Trophoblast cell (in vitro differentiated cells and primary cell): ENCODE results near the gene OPRM1.

ENCODE experiments used
- DNase-seq, 2 donors: peaks; one replicate each; pipeline ENCODE4 v3.0.0-alpha.2; 2016
- H2AFZ ChIP-seq: 2 replicates; pipeline ENCODE4 v1.6.1; 2013; ENCODE audit warnings: low read length, moderate library complexity, mild to moderate bottlenecking; ENCODE audit not compliant: insufficient read depth, poor library complexity
- H2AK5ac ChIP-seq: 2 replicates; pipeline ENCODE4 v1.6.1; 2013; ENCODE audit warnings: mild to moderate bottlenecking, low read length
- H2BK120ac ChIP-seq: 2 replicates; pipeline ENCODE4 v1.6.1; 2013; ENCODE audit warnings: low read length, mild to moderate bottlenecking, moderate library complexity; ENCODE audit not compliant: insufficient read depth, poor library complexity
- H2BK12ac ChIP-seq: 2 replicates; pipeline ENCODE4 v1.6.1; 2013; ENCODE audit warnings: mild to moderate bottlenecking, low read length, moderate library complexity
- H2BK5ac ChIP-seq: 2 replicates; pipeline ENCODE4 v1.6.1; 2013; ENCODE audit warnings: low read length, low read depth, moderate library complexity, mild to moderate bottlenecking; ENCODE audit not compliant: poor library complexity
- H3K14ac ChIP-seq: 2 replicates; pipeline ENCODE4 v1.6.1; 2013; ENCODE audit warnings: mild to moderate bottlenecking, low read length
- H3K18ac ChIP-seq: 2 replicates; pipeline ENCODE4 v1.6.1; 2013; ENCODE audit warnings: mild to moderate bottlenecking, low read length
- H3K23ac ChIP-seq: 2 replicates; pipeline ENCODE4 v1.6.1; 2013; ENCODE audit warnings: low read length
- H3K27ac ChIP-seq: 2 replicates; pipeline ENCODE4 v1.5.1; 2013; ENCODE audit warnings: low read depth, mild to moderate bottlenecking, inconsistent platforms, low read length, moderate library complexity
- H3K27me3 ChIP-seq: 2 replicates; pipeline ENCODE4 v1.6.1; 2013; ENCODE audit warnings: inconsistent platforms, mild to moderate bottlenecking, low read length, moderate library complexity; ENCODE audit not compliant: insufficient read depth
- H3K36me3 ChIP-seq, 2 experiments: 1 replicate in 1 of 2; 2 replicates in 1 of 2; pipeline ENCODE4 v1.6.1; 2013; ENCODE audit warnings: low read length in 2 of 2, mild to moderate bottlenecking in 2 of 2, moderate library complexity in 1 of 2; ENCODE audit not compliant: insufficient read depth in 2 of 2, control insufficient read depth in 1 of 2
- H3K4ac ChIP-seq: 2 replicates; pipeline ENCODE4 v1.6.1; 2013; ENCODE audit warnings: low read depth, mild to moderate bottlenecking, low read length, moderate library complexity
- H3K4me1 ChIP-seq, 2 experiments: 1 replicate in 1 of 2; 2 replicates in 1 of 2; pipeline ENCODE4 v1.6.1; 2013; ENCODE audit warnings: low read length in 2 of 2, mild to moderate bottlenecking in 2 of 2, moderate library complexity in 1 of 2; ENCODE audit not compliant: insufficient read depth in 2 of 2, control insufficient read depth in 1 of 2
- H3K4me2 ChIP-seq: 2 replicates; pipeline ENCODE4 v1.6.1; 2013; ENCODE audit warnings: inconsistent platforms, mild to moderate bottlenecking, low read length, moderate library complexity
- H3K4me3 ChIP-seq: 2 replicates; pipeline ENCODE4 v1.5.1; 2013; ENCODE audit warnings: mild to moderate bottlenecking, low read depth, low read length, inconsistent platforms
- H3K79me1 ChIP-seq: one replicate; pipeline ENCODE4 v1.6.1; 2013; ENCODE audit warnings: low read length
- H3K79me2 ChIP-seq: 2 replicates; pipeline ENCODE4 v1.6.1; 2013; ENCODE audit warnings: low read length, mild to moderate bottlenecking; ENCODE audit not compliant: control insufficient read depth, insufficient read depth, poor library complexity
- H3K9ac ChIP-seq: 2 replicates; pipeline ENCODE4 v1.6.1; 2013; ENCODE audit warnings: mild to moderate bottlenecking, low read length
- H3K9me3 ChIP-seq: 2 replicates; pipeline ENCODE4 v1.6.1; 2013; ENCODE audit warnings: low read depth, mild to moderate bottlenecking, control low read depth, inconsistent platforms, low read length; ENCODE audit not compliant: insufficient read depth
- H4K12ac ChIP-seq: 2 replicates; pipeline ENCODE4 v1.6.1; 2013; ENCODE audit warnings: low read depth, mild to moderate bottlenecking, low read length, moderate library complexity
- H4K8ac ChIP-seq: 2 replicates; pipeline ENCODE4 v1.6.1; 2013; ENCODE audit warnings: low read depth, mild to moderate bottlenecking, low read length, moderate library complexity
- H4K91ac ChIP-seq: one replicate; pipeline ENCODE4 v1.6.1; 2013; ENCODE audit warnings: low read depth, mild to moderate bottlenecking, low read length, moderate library complexity
- WGBS: extraction: QIAGEN DNeasy Blood & Tissue Kit; methylation state at CpG from one replicate; pipeline ENCODE4 v1.1.7; 2013; ENCODE audit warnings: missing lambda C conversion rate; ENCODE audit not compliant: insufficient read length, insufficient coverage; ENCODE audit errors: extremely low coverage; 5-methylcytosine and 5-hydroxymethylcytosine counted together

The OPRM1 gene

DNA sequence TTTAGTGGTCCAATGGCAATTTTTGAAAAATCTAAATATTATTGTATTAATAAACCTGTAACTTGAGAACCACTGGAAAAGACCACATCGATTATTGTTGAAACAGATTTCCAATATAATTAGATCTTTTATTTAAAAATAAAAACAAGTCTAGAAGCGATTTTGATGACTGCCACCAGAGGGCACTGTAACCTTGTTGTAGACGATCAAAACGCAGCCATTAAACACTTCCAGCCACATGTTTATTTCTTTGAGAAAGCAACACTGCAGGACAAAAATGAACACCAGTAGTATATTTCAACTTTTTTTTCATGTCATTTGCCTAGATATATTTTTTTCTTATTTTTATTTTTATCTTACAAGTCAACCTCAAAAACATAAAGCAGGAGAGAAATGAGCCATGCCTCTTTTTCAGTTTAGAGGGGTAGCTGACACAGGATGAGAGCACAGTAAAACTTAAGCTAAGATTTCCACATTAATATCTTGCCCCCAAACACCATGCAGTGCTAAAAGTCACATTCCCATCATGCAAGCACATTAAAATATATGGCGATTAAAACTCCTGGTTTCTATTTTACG, 115.4 kb downstream of the OPRM1 start:
- Histone ChIP-seq H3K4me1 (no peaks in the 10 kb centered on the region), H4K8ac (no peak overlapping the region)
- WGBS, result no CpG with 5 or more reads among the region's 6 CpGs

DNA sequence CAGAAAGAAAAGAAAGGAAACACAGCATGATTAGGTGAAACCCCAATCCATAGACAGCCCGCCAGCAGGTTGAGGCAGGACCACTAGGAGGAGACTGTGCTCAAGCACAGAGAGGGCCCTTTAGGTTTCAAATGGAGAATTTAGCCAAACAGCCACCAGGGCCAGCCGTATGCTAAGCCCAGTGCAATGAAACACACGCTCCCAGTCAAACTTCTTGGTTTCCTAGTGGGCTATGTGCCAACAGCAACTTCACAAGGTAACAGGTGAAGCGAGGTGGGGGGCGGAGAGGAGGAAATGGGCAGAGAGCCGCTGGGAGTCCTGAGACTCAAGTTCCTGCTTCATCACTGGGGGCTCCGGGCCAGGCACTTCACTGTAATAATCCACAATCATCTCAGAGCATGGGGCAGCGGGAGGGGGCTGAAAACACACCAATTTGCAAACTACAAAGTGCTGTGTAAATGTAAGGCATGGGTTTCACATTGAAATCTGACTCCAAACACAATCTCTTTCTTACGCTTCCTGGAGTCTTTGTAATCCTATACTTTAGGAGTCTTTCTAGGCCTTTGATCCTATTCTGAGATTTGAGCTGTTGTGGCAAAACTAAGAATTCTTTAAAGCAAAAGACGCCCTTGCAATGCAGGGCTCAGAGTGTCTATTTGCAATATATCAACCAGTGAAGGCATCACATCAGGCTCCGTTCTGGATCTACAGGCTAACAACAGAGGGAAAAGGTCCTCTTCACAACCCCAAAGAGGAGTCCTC, 117.3 kb downstream of the OPRM1 start:
- Histone ChIP-seq H3K4me1 (no peaks in the 10 kb centered on the region), H3K4me3 (no peak overlapping the region), H4K91ac (no peak overlapping the region), H3K18ac (no peak overlapping the region), H3K4me2 (no peak overlapping the region), H3K9ac (no peak overlapping the region), H3K27me3 (no peaks in the 10 kb centered on the region), H3K9me3 (no peaks in the 10 kb centered on the region), H3K79me2 (no peaks in the 10 kb centered on the region), H3K79me1 (no peaks in the 10 kb centered on the region), H3K14ac (no peak overlapping the region), H3K4ac (no peak overlapping the region), H3K36me3 (no peaks in the 10 kb centered on the region), H4K12ac (no peak overlapping the region), H2BK120ac (no peak overlapping the region), H2BK5ac (no peak overlapping the region), H2AFZ (no peak overlapping the region), H3K27ac (no peak overlapping the region), H3K23ac (no peak overlapping the region), H2AK5ac (no peak overlapping the region), H2BK12ac (no peak overlapping the region), H4K8ac (no peak overlapping the region)
- peak; percentile 21 to 61 for DNase-seq
- no CpG with 5 or more reads among the region's 11 CpGs for WGBS

More for the DNA sequence above, 115.4 kb downstream of the OPRM1 start:
- Histone ChIP-seq H3K4me3 (no peak overlapping the region), H3K79me1 (no peaks in the 10 kb centered on the region), H2BK120ac (no peak overlapping the region), H4K91ac (no peak overlapping the region), H2BK5ac (no peak overlapping the region), H3K27me3 (no peaks in the 10 kb centered on the region), H3K79me2 (no peaks in the 10 kb centered on the region), H3K4me2 (no peak overlapping the region), H3K9ac (no peak overlapping the region), H3K4ac (no peak overlapping the region), H2AK5ac (no peak overlapping the region), H4K12ac (no peak overlapping the region), H2BK12ac (no peak overlapping the region), H3K14ac (no peak overlapping the region), H3K36me3 (no peaks in the 10 kb centered on the region), H3K18ac (no peak overlapping the region), H3K23ac (no peak overlapping the region), H2AFZ (no peak overlapping the region), H3K27ac (no peak overlapping the region), H3K9me3 (no peaks in the 10 kb centered on the region)
- peak; percentile 46 to 85 for DNase-seq

DNA sequence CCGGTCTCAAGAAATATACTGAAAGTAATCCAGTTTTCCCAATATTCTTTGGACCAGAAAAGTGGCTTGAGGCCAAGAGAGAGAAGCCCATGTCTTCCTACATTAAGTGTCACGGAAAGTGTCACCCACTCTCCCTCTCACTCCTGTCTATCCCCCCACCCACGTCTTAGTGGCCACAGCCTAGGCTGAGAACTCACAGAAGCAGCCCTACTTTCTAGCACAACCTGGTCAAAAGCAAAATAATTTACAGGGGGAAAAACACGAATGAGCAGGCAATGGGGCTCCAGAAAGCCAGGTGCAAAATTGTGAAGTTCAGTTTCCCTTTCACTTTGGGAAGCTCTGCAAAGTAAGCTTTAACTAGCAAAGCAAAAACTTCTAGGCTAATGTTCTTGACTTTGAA, 118.0 kb downstream of the OPRM1 start:
- no peaks in the 10 kb centered on the region for H3K79me2 ChIP-seq
- H3K27me3 ChIP-seq, result no peaks in the 10 kb centered on the region
- no peak overlapping the region for H4K8ac ChIP-seq
- no CpG with 5 or more reads among the region's 4 CpGs for WGBS
- H3K23ac ChIP-seq, result no peak overlapping the region
- H4K12ac ChIP-seq, result no peak overlapping the region
- H3K18ac ChIP-seq, result no peak overlapping the region
- H3K9ac ChIP-seq, result no peak overlapping the region
- H3K4me3 ChIP-seq, result no peak overlapping the region
- no peaks in the 10 kb centered on the region for H3K79me1 ChIP-seq
- H2BK12ac ChIP-seq, result no peak overlapping the region
- no peak overlapping the region for H3K27ac ChIP-seq
- H2AK5ac ChIP-seq, result no peak overlapping the region
- H3K14ac ChIP-seq, result no peak overlapping the region
- no peak overlapping the region for H2AFZ ChIP-seq
- H3K9me3 ChIP-seq, result no peaks in the 10 kb centered on the region
- H2BK120ac ChIP-seq, result no peak overlapping the region
- no peak overlapping the region for H2BK5ac ChIP-seq
- no peak for DNase-seq
- no peak overlapping the region for H3K4me2 ChIP-seq
- H3K4ac ChIP-seq, result no peak overlapping the region
- H3K4me1 ChIP-seq, result no peaks in the 10 kb centered on the region
- H3K36me3 ChIP-seq, result no peaks in the 10 kb centered on the region
- no peak overlapping the region for H4K91ac ChIP-seq

DNA sequence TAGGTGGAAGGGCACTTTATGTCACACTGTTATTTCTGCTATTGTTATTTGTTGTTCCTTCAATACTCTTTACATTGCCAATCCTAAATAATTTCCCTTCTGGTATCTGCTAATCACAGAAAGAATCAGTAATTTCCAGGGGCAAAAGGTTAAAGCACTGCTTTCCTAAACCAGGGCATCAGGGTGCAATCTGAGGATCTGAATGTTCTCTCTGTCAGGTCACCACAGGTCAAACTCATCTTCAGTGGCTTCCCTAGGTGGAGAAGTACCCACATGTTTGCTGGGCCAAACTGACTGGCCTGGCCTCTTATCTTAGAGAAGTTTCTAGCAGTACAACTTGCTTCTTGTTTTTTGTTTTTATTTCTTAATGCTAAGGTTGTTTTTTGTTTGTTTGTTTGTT, 118.7 kb downstream of the OPRM1 start:
- Histone ChIP-seq H3K9ac (no peak overlapping the region), H4K12ac (no peak overlapping the region), H3K14ac (no peak overlapping the region), H3K27ac (no peak overlapping the region), H3K79me1 (no peaks in the 10 kb centered on the region), H2AK5ac (no peak overlapping the region), H3K79me2 (no peaks in the 10 kb centered on the region), H3K4me3 (no peak overlapping the region), H4K8ac (no peak overlapping the region), H4K91ac (no peak overlapping the region), H2BK12ac (no peak overlapping the region), H3K4ac (no peak overlapping the region), H3K18ac (no peak overlapping the region), H3K9me3 (no peaks in the 10 kb centered on the region), H3K4me1 (no peaks in the 10 kb centered on the region), H3K27me3 (no peaks in the 10 kb centered on the region), H2BK120ac (no peak overlapping the region), H3K36me3 (no peaks in the 10 kb centered on the region), H2AFZ (no peak overlapping the region), H3K4me2 (no peak overlapping the region), H3K23ac (no peak overlapping the region), H2BK5ac (no peak overlapping the region)
- DNase-seq, result peak; percentile 44 to 83
